ENCODE results near the gene BARHL2. TPM values are rescaled to one million over a fixed set of nuclear protein-coding genes. Genes with fewer than 3 reads are reported as not detected.

Gene BARHL2
- total RNA-seq, 1 experiment from 2014 or later: not detected

- no peak overlapping the region for H3K27ac Mint-ChIP-seq (ENCODE audit: unreplicated experiment)
- CTCF ChIA-PET: no interaction called here
- DNase-seq: peak; percentile 30
- H3K36me3 Mint-ChIP-seq (ENCODE audit: insufficient read depth, unreplicated experiment): no peaks in the 10 kb centered on the region
- H3K27me3 Mint-ChIP-seq (ENCODE audit: unreplicated experiment): peaks cover 14% of the 10 kb centered on the region
- peak; percentile 10 for TF ChIP-seq CTCF (IDR thresholded peaks at IDR 0.05; ENCODE audit: unreplicated experiment)
- H3K9me3 Mint-ChIP-seq (ENCODE audit: low read depth, unreplicated experiment): no peaks in the 10 kb centered on the region
- H3K4me1 Mint-ChIP-seq (ENCODE audit: low read depth, unreplicated experiment): no peaks in the 10 kb centered on the region
- BruUV-seq (replicated peaks): no TSS peak
- peak overlapping the region; percentile 40 for H3K4me3 Mint-ChIP-seq (ENCODE audit: low read depth, unreplicated experiment)
- intact Hi-C loops (cut with micrococcal nuclease; ENCODE audit: unreplicated experiment): no loop called here
Observed at GRCh38 chr1:90723590-90724108, 6.5 kb upstream of the BARHL2 start.

GRCh38 chr1:90722874-90723589 lies 5.9 kb upstream of the BARHL2 start:
- Mint-ChIP-seq H3K36me3 (ENCODE audit: insufficient read depth, unreplicated experiment) (no peaks in the 10 kb centered on the region), H3K4me1 (ENCODE audit: low read depth, unreplicated experiment) (no peaks in the 10 kb centered on the region), H3K4me3 (ENCODE audit: low read depth, unreplicated experiment) (peak overlapping the region; percentile 40), H3K27ac (ENCODE audit: unreplicated experiment) (no peak overlapping the region), H3K9me3 (ENCODE audit: low read depth, unreplicated experiment) (no peaks in the 10 kb centered on the region), H3K27me3 (ENCODE audit: unreplicated experiment) (peaks cover 7% of the 10 kb centered on the region)
- intact Hi-C loops (cut with micrococcal nuclease; ENCODE audit: unreplicated experiment): no loop called here
- CTCF ChIA-PET: interaction anchor here (2.2 kb wide), 1 partner anchor 241 kb away, joined by 19 read pairs; no protein-coding TSS in a partner anchor
- DNase-seq: no peak
- BruUV-seq (replicated peaks): no TSS peak
- TF ChIP-seq CTCF (IDR thresholded peaks at IDR 0.05; ENCODE audit: unreplicated experiment): no peak

- no peak overlapping the region for H3K27ac Mint-ChIP-seq (ENCODE audit: unreplicated experiment)
- no TSS peak for BruUV-seq (replicated peaks)
- peak; percentile 71 for DNase-seq
Observed at GRCh38 chr1:90721210-90722194, 4.4 kb upstream of the BARHL2 start.

More at GRCh38 chr1:90721210-90722194, 4.4 kb upstream of the BARHL2 start:
- Mint-ChIP-seq H3K9me3 (ENCODE audit: low read depth, unreplicated experiment) (peaks cover 4% of the 10 kb centered on the region), H3K36me3 (ENCODE audit: insufficient read depth, unreplicated experiment) (no peaks in the 10 kb centered on the region), H3K4me1 (ENCODE audit: low read depth, unreplicated experiment) (no peaks in the 10 kb centered on the region), H3K4me3 (ENCODE audit: low read depth, unreplicated experiment) (no peak overlapping the region), H3K27me3 (ENCODE audit: unreplicated experiment) (no peaks in the 10 kb centered on the region)
- peak; percentile 80 for TF ChIP-seq CTCF (IDR thresholded peaks at IDR 0.05; ENCODE audit: unreplicated experiment)
- intact Hi-C loops (cut with micrococcal nuclease; ENCODE audit: unreplicated experiment): loop anchor here (1.0 kb wide), 2 partner anchors 243 to 444 kb away; no protein-coding TSS in a partner anchor
- CTCF ChIA-PET: interaction anchor here (0.6 to 2.2 kb wide), 13 partner anchors 9 to 588 kb away, joined by 3 to 20 read pairs (median 4); no protein-coding TSS in a partner anchor

Measured in Calu3 (cell line).